GM19467 (cell line): ENCODE measurements around the gene CNTNAP5.

Source experiments
- ATAC-seq: cut with Tn5 transposase; IDR thresholded peaks from one replicate; pipeline ENCODE4 v1.9.1; 2021; ENCODE audit warnings: mild to moderate bottlenecking, moderate library complexity; ENCODE audit not compliant: unreplicated experiment

Gene CNTNAP5

DNA sequence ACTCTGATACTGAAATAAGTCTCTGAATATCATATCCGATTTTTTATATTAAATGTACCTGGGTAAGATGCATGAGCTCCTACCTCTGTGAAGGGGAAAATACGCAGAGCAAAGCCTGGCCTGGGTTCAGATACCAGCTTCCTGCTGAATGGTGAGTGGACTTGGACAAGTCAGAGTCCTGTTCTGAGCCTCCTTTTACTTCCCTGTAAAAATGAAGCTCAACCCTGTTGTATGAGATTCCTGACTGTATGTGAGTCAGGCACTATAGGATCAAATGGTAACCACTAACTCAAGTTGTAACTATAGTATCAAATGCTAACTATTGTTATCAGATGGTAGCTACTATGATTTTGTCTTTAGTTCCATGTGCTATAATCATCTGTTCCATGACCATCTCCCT, 561.7 kb downstream of the CNTNAP5 start:
- ATAC-seq = no peak

DNA sequence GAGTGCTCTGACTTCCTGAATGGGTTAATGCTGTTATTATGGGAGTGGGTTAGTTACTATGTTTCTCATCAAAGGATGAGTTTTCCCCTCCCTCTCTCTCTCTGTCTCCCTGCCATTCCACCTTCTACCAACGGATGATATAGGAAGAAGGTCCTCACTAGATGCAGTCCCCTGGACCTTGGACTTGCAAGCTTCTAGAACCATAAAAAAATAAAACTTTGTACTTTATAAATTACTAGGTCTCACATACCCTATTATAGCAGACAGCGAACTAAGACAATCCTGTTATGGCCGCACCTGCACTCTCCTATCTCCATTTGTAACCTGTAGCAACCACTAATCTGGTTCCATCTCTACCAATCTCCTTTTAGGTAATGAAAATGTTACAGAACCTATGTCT, 564.9 kb downstream of the CNTNAP5 start:
- no peak for ATAC-seq

DNA sequence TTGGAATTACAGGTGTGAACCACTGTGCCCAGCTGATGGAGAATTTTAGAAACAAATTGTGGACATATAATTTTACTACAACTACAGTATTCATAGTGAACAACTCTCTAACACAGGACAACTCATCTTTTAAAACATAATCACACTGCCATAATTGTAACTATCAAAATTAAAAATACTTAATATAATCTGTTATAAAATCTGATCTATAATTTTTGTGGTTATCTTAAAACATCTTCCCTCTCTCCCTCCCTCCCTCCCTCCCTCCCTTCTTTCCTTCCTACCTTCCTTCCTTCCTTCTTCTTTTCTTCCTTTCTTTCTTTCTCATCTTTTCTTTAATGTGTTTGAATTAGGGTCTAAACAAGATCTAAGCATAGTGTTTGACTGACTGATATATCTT, 577.7 kb downstream of the CNTNAP5 start:
- ATAC-seq = no peak

DNA sequence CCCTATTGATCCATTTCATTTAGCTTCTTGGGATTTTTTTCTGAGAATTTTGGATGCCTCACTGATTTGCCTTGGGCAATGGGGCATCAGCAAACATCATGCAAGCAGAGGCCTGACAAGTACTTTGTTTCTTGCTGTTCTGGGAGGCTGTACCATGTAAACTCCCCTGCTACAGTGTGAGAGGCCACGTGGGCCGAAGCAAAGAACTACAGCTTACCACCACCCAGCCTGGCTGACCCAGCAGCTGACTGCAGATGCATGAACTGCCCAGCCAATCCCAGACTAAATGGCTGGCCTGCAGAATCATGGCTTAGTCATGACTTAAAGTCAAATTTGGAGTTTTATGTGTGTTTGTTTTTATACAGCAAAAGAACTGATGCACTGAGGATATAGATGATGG, 579.9 kb downstream of the CNTNAP5 start:
- ATAC-seq = no peak

DNA sequence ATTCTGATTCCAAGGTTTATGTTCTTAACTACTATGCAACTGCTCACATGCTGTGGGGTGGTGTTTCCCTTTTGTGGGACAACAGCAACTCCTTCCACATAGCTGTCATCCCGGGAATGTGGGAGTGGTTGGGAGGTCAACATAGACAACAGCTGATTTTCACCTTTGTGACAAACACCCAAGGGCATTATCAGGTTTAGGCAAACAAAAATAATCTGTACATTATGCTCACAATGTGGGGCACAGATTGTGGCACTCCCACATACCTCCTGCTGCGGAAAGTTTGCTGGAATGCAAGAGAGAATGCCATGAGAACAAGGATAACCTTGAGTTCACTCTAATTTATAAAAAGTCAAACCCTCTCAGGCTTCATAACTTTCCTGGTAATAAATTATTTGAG, 582.6 kb downstream of the CNTNAP5 start:
- no peak for ATAC-seq

DNA sequence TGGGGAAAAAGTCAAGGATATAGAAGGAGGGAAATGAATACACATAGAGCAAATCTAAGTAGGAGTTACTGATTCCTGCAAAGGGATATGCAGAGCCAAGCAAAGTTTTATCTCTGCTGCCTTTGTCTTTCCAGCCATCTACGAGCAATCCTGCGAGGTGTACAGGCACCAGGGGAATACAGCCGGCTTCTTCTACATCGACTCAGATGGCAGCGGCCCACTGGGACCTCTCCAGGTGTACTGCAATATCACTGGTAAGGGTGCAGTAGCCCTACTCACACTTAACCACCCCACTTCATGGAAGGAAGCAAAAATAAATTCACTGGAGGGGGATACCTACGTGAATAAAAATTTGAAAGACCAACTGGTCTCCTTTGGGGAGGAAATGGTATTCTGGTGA, 584.6 kb downstream of the CNTNAP5 start:
- no peak for ATAC-seq

DNA sequence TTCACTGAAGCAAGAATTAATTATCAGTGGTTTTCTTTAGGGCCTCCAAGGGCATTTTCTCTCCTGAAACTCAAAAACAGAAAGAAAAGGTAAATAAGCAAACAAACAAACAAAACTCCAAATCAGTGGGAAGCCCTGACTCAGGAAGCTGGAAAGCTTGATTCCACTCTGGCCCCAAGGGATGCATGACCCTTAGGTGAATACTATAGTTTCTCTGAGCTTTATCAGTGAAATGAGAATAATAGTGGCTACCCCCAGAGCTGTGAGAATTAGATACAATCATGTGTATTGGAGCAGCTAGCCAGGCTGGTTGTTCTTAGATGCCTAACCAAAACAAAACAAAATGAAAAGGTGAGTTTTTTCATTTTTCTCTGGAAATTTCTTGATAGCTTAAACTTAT, 585.1 kb downstream of the CNTNAP5 start:
- ATAC-seq = no peak

DNA sequence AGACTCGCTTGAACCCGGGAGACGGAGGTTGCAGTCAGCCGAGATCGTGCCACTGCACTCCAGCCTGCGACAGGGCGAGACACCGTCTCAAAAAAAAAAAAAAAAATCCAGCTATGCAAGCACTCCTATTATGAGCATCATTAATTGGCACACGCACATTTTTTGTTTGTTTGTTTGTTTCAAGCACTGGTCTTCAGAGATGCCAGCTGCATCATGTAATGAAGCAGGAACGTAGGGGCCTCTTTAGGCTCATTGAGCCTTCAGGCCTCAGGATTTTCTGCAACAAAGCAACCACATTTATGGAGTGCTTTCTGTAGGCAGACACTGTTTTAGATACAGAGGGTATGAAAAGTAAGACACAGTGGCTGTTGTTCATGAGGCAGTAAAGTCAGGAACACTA, 585.8 kb downstream of the CNTNAP5 start:
- ATAC-seq = no peak

DNA sequence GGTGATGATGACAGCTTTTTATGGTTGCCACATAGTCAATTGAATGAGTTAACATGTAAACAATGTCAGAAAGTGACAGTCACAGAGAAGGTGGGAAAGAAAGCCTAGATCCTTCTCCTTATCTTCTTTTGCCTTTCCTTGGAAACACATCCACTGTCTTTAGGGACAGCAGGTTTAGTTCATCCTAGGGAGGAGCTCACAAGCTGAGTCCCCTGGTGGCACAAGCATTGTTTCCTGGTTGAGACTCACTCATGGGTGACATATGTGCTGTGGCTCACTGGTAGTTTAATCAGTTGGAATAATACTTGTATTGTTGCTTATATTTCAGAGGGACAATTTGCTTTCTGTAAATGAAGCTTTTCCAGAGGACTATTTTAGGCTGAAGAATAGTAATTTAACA, 598.5 kb downstream of the CNTNAP5 start:
- no peak for ATAC-seq

DNA sequence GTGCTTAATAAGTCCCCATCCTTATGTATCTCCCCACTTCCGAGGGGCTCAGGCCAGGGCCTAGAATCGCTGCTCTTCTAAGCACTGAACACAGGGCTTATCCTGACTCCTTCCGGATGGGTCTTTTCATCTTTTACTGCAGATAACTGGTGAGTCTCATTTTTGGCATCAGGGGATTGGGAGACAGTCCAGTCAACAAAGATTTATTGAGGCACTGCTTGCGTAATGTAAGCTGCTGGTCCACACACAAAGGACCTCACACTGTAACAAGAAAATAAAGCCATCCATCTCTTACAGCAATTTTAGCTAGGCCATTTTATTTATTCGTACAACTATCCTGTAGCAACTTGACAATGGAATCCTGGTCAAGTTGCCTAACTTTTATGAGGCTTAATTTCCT, 600.5 kb downstream of the CNTNAP5 start:
- no peak for ATAC-seq

DNA sequence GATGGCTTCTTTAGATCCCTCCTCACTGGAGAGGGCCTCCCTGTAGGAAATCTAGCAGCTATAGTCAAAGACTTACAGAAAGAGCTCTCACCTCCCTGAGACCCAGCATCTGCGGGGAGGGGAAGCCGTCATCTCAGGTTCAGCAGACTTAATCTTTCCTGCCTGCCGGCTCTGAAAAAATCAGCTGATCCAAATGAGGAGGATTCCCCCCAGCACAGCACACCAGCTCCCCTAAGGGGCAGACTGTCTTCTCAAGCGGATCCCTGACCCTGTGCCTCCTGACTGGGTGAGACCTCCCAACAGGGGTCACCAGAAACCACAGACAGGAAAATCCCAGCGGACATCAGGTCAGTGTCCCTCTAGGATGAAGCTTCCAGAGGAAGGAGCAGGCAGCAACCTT, 601.9 kb downstream of the CNTNAP5 start:
- ATAC-seq = no peak

DNA sequence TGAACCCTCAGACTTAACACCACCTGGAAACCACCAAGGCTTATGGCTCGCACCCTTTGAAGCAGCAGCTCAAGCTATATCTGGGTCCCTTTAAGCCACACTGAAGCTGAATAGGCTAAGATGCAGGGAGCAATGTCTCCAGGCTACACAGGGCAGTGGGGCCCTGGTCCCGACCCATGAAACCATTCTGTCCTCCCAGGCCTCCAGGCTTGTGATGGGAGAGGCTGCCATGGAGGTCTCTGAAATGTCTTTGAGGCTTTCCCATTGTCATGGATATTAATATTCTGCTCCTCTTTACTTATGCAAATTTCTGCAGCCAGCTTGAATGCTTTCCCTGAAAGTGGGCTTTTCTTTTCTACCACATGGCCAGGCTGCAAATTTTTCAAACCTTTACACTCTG, 608.7 kb downstream of the CNTNAP5 start:
- no peak for ATAC-seq

DNA sequence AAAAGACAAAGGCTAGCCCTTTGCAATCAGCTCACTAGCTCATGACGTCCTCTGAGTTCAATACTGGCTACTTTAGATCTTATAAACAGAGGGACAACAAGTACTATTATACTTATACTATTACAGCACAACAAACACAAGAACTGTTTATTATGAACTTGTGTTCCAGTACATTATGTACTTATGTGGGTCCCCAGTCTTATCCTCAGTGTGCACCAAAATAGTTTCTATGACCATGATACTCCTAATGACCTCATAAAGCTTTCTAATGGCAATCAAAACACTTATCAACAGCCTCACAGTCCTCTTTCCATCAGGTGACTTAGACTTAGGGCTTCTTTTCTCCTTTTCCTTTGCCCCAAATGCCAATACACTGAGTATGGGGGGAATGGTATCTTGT, 614.4 kb downstream of the CNTNAP5 start:
- ATAC-seq = no peak

DNA sequence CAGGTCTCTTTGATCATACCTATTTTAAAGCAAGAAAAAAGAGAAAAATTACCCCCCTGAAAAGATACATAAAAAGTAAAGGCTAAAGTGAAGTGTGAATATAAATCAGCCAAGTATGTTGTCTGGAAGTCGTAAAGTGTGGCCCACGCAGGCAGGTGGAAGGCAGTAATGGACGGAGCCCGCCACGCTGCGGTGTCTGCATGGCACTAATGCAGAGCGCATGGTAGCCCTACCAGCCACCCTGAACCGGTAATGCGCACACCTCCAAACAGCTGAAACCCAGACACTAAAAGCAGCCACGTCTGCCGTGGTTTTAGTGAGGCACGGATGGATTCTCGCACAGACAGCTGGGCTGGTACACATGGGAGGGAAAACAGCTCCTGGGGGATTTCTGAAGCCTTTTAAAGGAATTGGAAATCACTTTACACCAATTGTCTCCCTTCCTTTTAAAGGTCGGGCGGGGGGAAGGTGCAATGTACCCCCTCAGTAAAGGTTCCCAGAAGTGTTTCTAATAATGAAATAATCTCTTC, 615.2 kb downstream of the CNTNAP5 start:
- no peak for ATAC-seq

DNA sequence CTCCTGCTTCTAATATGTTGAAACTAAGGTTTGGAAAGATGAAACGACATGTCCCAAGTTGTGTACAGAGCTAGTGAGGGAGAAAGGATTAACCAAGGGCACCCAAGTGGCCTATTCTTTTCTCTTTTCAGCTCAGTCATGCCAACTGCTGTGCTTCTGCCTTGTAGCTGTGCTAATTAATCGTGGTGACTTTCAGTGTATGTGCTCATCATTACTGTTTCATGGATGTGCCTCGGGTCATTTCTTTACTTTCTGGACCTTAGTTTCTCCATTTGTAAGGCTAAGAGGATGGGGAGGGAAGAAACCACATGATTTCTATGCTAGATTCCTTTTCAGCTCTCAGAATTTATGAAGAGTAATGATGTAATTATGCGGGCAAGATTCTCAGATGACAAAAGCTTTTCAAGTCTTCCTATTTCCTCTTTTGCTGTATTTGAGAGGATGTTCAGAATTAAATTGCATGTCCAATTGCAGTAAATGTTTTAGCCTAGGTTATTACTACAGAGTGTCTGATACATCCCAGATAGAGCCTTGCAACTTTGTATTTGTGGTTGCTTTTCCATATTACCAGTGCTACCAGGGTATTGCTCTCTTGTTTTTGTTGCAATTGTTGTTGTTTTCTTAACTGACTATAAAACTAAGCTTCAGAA, 621.2 kb downstream of the CNTNAP5 start:
- no peak for ATAC-seq

DNA sequence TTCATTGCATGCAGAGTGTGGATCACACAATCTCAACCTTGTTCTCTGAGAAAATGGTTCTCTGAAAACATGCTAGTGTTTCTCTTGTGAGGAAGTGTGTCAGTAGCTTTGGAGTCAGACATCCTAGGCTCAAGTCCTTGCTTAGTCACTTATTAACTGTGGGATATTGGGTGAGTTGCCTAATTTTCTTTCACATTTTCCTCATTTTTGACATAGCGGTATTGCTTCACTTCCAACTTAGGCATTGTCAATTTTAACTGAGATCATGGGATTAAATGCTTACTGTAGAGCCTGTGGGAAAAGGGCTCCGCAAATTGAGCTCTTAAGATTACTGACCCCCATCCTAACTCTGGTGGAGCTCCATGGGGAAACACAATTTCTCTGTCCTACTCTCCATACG, 622.2 kb downstream of the CNTNAP5 start:
- no peak for ATAC-seq

DNA sequence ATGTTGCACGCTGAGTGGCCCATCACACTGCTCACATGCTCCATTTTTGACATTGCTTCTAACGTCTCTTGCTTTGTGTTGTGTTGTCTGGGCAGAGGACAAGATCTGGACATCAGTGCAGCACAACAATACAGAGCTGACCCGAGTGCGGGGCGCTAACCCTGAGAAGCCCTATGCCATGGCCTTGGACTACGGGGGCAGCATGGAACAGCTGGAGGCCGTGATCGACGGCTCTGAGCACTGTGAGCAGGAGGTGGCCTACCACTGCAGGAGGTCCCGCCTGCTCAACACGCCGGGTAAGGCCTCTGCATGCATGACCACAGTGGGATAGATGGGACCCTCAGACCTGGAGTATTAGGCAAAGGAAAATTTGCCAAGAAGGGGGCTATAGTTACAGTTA, 622.6 kb downstream of the CNTNAP5 start:
- no peak for ATAC-seq

DNA sequence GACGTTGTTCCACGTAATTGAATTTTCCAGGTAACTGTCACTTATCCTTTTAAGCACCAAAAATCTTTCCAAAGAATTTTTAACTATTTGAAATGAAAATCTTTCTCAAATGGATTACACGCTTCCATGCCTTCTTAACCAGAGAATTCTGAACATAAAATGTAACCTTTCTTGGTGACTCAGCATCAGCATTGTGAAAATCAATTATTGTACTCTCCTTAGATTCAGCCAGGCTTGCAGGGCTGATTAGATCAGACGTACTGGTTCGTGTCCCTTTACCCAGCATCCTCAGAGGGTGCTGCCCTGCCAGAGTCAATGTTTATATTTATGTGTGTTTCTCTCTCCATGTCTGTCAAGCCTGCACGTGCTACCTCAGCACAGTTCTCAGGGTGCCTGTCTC, 623.9 kb downstream of the CNTNAP5 start:
- ATAC-seq = no peak

DNA sequence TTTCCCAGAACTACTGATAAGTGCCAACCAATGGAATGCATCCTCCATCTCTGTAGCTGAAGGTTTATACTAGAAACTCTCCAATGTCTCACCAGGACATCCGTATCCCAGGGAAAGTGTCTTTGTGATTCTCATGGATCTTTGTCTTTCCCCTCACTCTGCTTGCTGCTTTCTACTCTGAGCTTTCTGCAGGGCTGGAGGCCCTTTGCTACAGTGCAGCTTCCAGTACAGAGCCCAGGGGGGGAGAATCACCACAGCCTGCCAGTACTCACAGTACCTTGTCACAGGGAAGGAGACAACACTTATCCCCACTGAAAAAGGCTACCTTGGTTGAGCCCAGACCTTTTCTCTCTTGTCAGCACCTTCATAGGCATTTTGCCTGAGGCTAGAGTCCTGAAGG, 627.0 kb downstream of the CNTNAP5 start:
- ATAC-seq = no peak

DNA sequence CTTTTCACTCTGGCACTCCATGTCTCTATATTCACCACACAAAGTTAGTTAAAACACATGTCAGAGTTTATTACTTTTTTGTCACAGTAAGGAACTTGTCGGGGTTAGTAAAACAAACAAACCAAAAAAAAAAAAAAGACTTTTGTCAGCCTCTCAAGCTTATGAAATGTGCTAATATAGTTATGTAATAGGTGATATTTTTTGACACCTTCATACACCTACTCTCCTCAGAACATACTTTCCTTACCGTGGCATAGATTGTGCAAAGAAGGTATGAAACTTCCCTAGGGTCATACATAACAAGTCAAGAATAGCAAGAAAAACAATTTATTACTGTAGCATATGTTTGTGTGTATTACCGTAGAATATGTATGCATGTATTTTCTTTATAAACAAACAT, 633.3 kb downstream of the CNTNAP5 start:
- no peak for ATAC-seq

DNA sequence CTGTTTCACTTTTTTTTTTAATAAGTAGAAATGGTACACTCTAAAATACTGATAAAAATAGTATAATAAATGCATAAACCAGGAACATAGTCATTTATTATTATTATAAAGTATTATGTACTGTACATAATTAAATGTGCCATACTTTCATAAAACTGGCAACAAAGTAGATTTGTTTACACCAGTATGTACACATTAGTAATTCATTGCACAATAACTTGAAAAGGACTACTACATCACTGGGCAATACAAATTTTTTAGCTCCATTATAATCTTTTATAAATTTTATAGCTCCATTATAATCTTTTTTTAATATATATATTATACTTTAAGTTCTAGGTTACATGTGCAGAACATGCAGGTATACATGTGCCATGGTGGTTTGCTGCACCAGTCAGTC, 636.5 kb downstream of the CNTNAP5 start:
- no peak for ATAC-seq

DNA sequence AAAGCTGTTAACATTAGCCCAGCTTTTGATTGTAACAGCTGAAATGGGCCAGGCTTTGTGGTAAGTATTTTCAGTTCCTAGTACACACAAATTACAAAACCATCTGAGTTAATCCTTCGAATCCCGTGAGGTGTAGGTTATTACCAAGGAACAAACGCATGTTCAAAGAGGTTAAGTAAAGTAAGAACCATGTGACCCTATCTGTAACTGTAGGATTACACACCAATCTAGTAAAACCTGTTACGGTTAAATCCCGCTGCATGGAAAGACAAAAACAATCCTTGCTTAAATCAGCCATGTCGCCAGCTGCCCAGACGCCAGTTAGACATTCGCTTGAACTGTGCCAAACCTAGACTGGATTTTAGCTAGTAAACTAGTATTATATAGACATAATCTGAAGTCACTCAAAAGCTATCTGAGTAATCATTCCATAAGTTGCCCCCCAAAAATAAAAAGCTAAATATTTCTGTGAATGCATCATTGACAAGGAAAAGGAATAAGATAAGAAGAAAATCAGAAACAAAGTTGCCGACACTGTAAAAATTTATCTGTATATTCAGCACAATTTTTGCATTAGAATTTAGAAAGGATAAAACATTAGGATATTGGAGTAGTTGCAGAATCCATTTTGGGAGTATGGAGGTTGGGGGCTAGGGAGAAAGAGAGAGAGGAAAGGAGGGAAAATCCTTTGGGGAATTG, 638.0 kb downstream of the CNTNAP5 start:
- no peak for ATAC-seq

DNA sequence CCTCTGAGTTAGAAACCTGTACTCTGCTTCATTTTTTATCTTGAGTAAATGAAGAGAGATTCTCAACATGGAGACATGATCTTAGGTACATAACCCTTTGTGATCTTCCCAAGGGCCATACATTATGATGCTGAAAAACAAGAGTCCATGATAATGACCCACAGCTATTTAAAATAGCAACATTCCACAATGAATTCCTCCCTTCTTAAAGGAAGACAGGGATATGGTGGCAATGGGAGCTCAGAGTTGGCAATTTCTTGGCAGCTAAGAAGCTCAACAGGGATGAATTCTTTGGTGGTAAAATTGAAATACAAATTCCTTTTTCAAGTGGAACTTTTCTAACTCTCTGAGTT, 638.5 kb downstream of the CNTNAP5 start:
- no peak for ATAC-seq
